HFF-Myc (cell line): Measurements from ENCODE around the gene ZNF724.

Source experiments
- DNase-seq: peaks from one replicate; pipeline ENCODE4 v3.0.0-alpha.2; 2011; ENCODE audit warnings: low read depth; ENCODE audit errors: extremely low read depth
- H3K4me3 ChIP-seq: replicated peaks from 2 replicates; pipeline ENCODE4 v1.5.1; 2011; ENCODE audit warnings: low read depth, mild to moderate bottlenecking, control low read depth, low read length
- CTCF ChIP-seq: IDR thresholded peaks from 2 replicates; pipeline ENCODE4 v1.5.1; 2012; ENCODE audit warnings: mild to moderate bottlenecking, low read depth, low read length, control low read depth; ENCODE audit errors: missing control alignments

ZNF724 gene

GRCh38 chr19:23222998-23223652 is 27.1 kb downstream of the ZNF724 start:
- TF ChIP-seq CTCF: no peak
- H3K4me3 ChIP-seq: no peak overlapping the region
- DNase-seq: no peak

- no peak overlapping the region for H3K4me3 ChIP-seq
- no peak for TF ChIP-seq CTCF
- no peak for DNase-seq
These were observed 46.3 kb downstream of the ZNF724 start for GRCh38 chr19:23203841-23204344.

- no peak for DNase-seq
- no peak for TF ChIP-seq CTCF
- no peak overlapping the region for H3K4me3 ChIP-seq
These were observed 59.9 kb downstream of the ZNF724 start for GRCh38 chr19:23190341-23190740.

- TF ChIP-seq CTCF: no peak
- H3K4me3 ChIP-seq: no peak overlapping the region
- no peak for DNase-seq
These were observed 66.9 kb downstream of the ZNF724 start for GRCh38 chr19:23183251-23183650.
